NCI-H2107 treated with DMSO at 0.1 percent for 48 hours (cell line): ENCODE data around the gene TNK2.
"Not testable (repeated sequence)": the region's sequence is repeated elsewhere in the genome, so short reads cannot be mapped to it uniquely, and the experiment has no call there.

Experiments used
- DNase-seq: peaks from one replicate; lab custom pipeline; 2025; ENCODE audit not compliant: unreplicated experiment; lab: John Stamatoyannopoulos, UW

Gene TNK2

GRCh38 chr3:195824425-195825190 lies 83.7 kb downstream of the TNK2 start:
- DNase-seq, result not testable (repeated sequence)

DNA sequence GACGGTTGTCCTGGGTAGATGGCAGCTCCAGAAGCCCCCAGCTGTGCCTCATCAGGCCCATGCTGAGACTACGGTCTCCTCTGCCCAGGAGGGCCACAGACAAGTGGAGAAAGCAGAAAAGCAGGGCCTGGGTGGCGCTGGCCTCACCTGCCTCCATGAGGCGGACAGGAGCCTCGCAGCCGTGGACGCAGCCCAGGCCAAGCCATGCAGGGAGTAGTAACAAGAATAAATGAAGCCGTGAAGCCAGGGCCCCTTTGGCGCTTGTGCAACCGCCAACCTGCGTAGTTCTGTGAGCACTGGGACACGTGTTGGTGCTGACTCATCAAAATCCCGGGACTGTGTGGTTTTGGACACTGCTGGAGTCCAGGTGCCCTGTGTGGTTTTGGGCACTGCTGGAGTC lies 84.4 kb downstream of the TNK2 start:
- no peak for DNase-seq

- DNase-seq, result no peak
These were observed 85.1 kb downstream of the TNK2 start for GRCh38 chr3:195823280-195823679.

DNA sequence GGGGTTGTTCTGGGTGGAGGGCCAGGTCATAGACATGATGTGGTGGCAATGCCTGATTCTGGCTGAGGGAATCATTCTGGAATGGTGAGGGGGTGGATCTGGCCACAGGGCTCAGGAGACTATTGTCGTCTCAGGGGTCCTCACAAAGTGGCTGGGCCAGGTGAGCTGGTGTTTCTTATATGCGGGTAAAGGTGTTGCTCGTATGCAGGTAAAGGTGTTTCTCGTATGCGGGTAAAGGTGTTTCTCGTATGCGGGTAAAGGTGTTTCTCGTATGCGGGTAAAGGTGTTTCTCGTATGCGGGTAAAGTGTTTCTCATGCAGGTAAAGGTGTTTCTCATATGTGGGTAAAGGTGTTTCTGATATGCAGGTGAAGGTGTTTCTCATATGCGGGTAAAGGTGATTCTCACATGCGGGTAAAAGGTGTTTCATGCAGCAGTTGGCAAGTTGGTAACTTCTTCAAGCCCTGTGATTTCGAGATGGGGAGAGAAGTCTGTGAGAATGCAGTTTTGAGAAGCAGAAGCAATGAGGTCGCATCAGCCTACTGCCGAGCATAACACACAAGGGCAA lies 86.1 kb downstream of the TNK2 start:
- DNase-seq, result no peak

DNA sequence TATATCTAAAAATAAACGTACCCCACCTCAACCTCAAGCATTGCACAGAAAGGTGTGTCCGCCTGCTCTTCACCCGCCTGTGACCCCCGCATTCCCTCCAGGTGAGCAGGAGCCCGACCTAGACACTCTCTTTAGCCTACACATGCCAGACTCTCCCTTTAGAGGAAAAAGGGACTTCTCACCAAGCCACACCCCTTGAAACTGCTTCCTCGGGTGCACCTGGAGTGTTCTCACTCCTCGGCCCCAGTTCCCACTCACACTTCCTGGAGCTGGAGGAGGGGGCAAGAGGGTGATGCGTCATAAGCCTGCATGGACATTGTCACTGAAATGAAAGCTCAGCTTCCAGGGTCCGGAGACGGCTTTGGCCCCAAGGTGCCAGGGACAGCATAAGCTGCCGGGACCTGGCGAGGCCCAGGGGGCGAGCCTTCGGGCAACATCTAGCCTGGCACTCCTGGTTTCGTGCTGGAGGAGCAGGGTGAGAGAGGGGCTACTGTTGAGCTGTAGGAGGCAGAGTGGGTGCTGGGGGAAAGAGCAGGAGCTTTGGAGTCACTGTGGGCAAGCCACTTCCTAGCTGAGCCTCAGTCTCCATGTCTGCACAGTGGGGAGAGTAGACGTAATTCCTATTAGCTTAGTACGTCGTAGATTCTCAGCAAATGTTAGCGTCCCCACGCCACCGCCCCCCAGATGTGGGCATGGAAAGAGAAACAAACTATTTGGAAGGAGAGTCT lies 86.8 kb downstream of the TNK2 start:
- DNase-seq, result no peak

DNA sequence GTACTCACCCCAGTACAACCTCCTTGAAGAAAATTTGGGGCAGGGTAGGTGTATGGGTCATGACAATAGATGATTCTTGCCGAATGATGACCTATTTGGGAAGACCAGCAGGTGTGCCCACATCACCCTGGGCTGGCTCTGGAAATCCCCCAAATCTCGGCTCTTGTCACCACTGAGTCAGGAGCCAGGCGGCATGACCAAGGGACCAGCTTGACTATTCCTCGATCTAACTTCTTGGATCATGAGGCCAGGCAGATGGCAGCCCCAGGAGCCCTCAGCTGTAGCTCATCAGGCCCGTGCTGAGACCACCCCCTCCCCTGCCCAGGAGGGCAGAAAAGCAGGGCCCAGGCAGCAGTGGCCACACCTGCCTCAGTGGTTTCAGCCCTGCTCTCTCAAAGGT lies 87.5 kb downstream of the TNK2 start:
- DNase-seq, result no peak

DNA sequence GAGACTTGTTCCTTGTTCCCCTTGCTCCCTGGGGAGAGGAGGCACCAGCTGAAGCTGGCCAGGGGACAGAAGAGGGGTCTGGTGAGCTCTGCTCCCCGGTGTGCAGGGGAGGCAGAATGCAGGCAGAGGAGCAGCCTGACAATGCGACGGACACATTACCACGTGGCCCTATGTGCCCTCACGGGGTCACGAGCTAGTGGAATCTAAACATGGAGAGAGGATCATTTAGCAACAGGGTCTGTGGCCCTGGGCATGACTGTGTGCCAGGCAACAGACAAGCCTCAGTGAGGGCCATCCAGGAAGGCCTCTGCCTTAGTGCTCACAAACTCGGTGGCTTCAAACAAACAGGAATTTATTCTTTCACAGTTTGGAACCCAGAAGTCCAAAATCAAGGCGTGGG lies 88.2 kb downstream of the TNK2 start:
- no peak for DNase-seq

GRCh38 chr3:195818301-195818700 lies 90.0 kb downstream of the TNK2 start:
- DNase-seq, result no peak

DNA sequence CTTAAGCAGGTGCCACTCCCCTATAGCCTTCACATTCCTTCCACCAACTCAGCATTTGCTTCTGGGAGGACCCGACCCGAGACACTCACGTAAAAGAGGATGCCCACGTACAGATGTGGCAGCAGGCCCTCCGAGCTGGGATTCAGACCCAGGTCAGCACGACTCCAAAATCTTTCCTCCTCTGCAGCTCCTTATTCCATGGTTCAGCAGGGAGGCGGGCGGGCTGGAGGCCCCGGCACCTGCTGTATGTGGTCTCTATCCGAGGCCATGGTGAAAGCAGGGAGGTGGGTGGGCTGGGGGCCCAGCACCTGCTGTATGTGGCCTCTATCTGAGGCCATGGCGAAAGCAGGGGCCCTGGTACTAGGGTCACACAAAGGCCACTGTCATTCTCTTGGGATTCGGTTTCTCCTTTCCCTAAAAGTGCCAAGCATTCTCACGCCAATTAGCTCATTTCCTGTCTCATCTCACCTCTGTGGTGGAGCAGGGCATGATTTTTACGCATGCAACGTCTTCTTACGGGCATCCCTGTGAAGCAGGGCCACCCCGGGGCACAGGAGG lies 90.7 kb downstream of the TNK2 start:
- no peak for DNase-seq

DNA sequence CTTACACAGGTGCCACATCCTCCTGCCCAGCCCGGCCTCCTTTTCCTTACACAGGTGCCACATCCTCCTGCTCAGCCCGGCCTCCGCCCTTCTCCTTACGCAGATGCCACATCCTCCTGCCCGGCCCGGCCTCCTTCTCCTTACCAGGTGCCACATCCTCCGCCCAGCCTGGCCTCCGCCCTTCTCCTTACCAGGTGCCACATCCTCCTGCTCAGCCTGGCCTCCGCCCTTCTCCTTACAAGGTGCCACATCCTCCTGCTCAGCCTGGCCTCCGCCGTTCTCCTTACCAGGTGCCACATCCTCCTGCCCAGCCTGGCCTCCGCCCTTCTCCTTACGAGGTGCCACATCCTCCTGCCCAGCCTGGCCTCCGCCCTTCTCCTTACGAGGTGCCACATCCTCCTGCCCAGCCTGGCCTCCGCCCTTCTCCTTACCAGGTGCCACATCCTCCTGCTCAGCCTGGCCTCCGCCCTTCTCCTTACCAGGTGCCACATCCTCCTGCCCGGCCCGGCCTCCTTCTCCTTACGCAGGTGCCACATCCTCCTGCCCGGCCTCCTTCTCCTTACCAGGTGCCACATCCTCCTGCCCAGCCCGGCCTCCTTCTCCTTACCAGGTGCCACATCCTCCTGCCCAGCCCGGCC lies 92.0 kb downstream of the TNK2 start:
- DNase-seq, result not testable (repeated sequence)

- no peak for DNase-seq
These were observed 93.1 kb downstream of the TNK2 start for GRCh38 chr3:195815169-195815771.

DNA sequence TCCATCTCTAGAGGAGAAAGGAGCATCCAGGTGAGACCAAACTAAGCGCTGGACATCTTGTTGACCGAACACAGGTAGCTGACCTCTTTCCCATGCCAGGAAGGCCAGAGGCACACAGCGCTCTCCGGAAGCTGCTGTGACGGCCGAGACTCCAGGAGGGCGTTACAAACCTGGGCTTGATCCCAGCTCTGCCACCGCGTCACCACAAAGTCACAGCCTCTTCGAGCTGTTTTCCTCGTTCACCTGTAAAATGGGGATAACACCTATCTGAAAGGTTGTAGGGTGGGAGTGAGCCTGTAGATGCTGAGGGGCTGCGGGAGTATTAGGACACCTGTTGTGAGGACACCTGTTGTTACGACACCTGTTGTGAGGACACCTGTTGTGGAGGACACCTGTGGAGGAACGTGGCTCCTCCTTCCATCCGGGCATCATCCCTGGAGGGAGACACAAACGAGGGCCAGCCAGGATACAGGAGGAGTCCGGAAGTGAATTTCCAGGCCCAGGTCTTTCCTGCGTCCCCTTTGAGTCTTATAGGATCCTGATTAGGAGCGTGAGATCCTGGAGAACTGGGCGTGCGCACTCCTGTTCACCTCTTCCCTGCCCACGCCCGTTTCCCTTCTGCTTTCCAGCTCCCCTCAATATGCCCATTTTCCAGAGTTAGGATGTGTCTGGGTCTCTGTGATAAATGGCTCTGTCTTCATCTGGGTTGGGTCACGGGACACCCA lies 94.3 kb downstream of the TNK2 start:
- DNase-seq, result no peak
